ENCODE measurements around the gene FBXW10B.
"Not testable (repeated sequence)": the region's sequence is repeated elsewhere in the genome, so short reads cannot be mapped to it uniquely, and the experiment has no call there.

DNA sequence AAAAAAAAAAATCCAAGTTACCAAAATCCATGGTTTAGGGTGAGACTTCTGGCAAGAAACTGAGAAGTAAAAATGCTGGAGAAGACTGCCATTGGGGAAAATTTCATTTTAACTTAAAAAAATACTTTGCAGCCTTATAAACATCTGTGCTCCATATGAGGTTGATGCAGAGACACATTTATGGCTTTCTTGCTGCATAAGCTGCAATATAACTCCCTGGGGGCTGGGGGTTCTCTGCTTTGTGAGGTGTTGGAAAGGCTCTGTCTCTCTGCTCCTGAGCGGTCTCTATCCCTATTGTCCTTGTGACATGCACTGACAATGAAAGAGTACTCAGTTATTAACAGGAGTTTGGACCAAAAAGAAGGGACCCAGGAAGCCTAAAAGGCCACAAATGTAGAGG, 6.4 kb downstream of the FBXW10B start:
- TF ChIP-seq, protein P1, sequence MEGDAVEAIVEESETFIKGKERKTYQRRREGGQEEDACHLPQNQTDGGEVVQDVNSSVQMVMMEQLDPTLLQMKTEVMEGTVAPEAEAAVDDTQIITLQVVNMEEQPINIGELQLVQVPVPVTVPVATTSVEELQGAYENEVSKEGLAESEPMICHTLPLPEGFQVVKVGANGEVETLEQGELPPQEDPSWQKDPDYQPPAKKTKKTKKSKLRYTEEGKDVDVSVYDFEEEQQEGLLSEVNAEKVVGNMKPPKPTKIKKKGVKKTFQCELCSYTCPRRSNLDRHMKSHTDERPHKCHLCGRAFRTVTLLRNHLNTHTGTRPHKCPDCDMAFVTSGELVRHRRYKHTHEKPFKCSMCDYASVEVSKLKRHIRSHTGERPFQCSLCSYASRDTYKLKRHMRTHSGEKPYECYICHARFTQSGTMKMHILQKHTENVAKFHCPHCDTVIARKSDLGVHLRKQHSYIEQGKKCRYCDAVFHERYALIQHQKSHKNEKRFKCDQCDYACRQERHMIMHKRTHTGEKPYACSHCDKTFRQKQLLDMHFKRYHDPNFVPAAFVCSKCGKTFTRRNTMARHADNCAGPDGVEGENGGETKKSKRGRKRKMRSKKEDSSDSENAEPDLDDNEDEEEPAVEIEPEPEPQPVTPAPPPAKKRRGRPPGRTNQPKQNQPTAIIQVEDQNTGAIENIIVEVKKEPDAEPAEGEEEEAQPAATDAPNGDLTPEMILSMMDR (conservative IDR thresholded peaks at IDR 0.05 in 1 of 2, IDR thresholded peaks at IDR 0.05 in 1 of 2; ENCODE audit: extremely low read depth in 1 of 2, insufficient read depth in 1 of 2, low read depth in 1 of 2, low read length in 2 of 2), result not testable (repeated sequence)
- TF ChIP-seq EZH2 (IDR thresholded peaks at IDR 0.05; ENCODE audit: borderline replicate concordance, low read length), result not testable (repeated sequence)
